Tibial nerve (tissue), 4 donors: ENCODE measurements around the gene SLC6A4. TPM values are rescaled to one million over a fixed set of nuclear protein-coding genes. Genes with fewer than 3 reads are reported as not detected.

Experiments used
- DNase-seq, 2 donors: peaks; one replicate each; pipeline ENCODE4 v3.0.0-alpha.2; 2019; ENCODE audit warnings: low spot score in 2 of 2
- H3K27ac ChIP-seq, 4 donors: fragments of 200-600 bp; sonication (generic) in 3 of 4; one replicate each; pipeline ENCODE4 v1.5.1; 2017 to 2019; ENCODE audit warnings: mild to moderate bottlenecking in 1 of 4
- H3K27me3 ChIP-seq, 2 donors: fragments of 200-600 bp; sonication (generic) in 1 of 2; one replicate each; pipeline versions ENCODE4 v1.5.1 to v1.6.0; 2017 to 2019
- H3K36me3 ChIP-seq, 3 donors: fragments of 200-600 bp; sonication (generic); one replicate each; pipeline ENCODE4 v1.5.1; 2018 to 2019
- H3K4me1 ChIP-seq, 4 donors: fragments of 200-600 bp; sonication (generic) in 3 of 4; one replicate each; pipeline ENCODE4 v1.5.1; 2017 to 2019
- H3K4me3 ChIP-seq, 4 donors: fragments of 200-600 bp; sonication (generic) in 3 of 4; one replicate each; pipeline ENCODE4 v1.5.1; 2017 to 2019; ENCODE audit warnings: mild to moderate bottlenecking in 1 of 4, moderate library complexity in 1 of 4
- H3K9me3 ChIP-seq, 4 donors: fragments of 200-600 bp; sonication (generic) in 3 of 4; one replicate each; pipeline ENCODE4 v1.5.1; 2017 to 2019
- EP300 ChIP-seq, 2 donors: sonication (generic); formaldehyde crosslinking; IDR thresholded peaks; one replicate each; pipeline ENCODE4 v1.6.1; 2017; ENCODE audit warnings: antibody characterized with exemption in 2 of 2, mild to moderate bottlenecking in 1 of 2
- POLR2A ChIP-seq, 2 donors: fragments of 450-650 bp; IDR thresholded peaks; one replicate each; pipeline ENCODE4 v1.6.1; 2017; ENCODE audit warnings: antibody characterized with exemption in 2 of 2, mild to moderate bottlenecking in 2 of 2, moderate library complexity in 2 of 2
- WGBS, 2 donors: methylation state at CpG; one replicate each; pipeline ENCODE4 v1.1.5; 2018; 5-methylcytosine and 5-hydroxymethylcytosine counted together
- total RNA-seq, 4 donors: library from RNA; depleted of rRNA; stranded (reverse); fragments of >200 nt; gene quantifications; one replicate each; pipeline ENCODE4 v1.1.0, GENCODE V29; 2016
- TF ChIP-seq, protein P1 (sequence below), 5 experiments: fragments of 200-600 bp in 3 of 5; fragments of 450-650 bp in 2 of 5; sonication (generic) in 3 of 5; IDR thresholded peaks; one replicate each; pipeline ENCODE4 v1.5.1; 2016 to 2019; ENCODE audit warnings: antibody characterized with exemption in 5 of 5, mild to moderate bottlenecking in 3 of 5, moderate library complexity in 2 of 5

The SLC6A4 gene
- total RNA-seq, 4 donors from 2014 or later, result under 0.01 to 4.0 (median 2.5) TPM

DNA sequence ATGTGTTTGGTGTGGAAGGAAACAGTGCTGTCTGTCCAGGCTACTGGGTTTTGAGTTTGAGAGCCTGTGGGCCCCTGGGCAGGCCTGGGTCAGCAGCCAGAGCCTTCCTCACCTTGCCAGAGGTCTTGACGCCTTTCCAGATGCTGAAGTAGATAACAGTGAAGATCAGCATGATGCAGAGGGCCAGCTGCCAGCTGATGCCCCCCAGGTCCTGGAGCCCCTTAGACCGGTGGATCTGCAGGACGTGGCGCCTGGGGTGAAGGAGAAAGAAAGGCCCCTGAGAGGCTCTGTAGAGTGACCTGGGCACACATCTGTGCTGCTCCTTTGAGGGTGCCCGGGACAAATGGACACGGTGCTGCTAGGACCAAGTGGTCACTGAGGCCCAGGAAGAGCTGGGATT is 18.4 kb downstream of the SLC6A4 start:
- no peak for DNase-seq
- no peak overlapping the region for H3K27ac ChIP-seq
- H3K4me3 ChIP-seq, result no peak overlapping the region
- no peaks in the 10 kb centered on the region for H3K27me3 ChIP-seq
- TF ChIP-seq EP300 (IDR thresholded peaks at IDR 0.05), result no peak
- TF ChIP-seq, protein P1, sequence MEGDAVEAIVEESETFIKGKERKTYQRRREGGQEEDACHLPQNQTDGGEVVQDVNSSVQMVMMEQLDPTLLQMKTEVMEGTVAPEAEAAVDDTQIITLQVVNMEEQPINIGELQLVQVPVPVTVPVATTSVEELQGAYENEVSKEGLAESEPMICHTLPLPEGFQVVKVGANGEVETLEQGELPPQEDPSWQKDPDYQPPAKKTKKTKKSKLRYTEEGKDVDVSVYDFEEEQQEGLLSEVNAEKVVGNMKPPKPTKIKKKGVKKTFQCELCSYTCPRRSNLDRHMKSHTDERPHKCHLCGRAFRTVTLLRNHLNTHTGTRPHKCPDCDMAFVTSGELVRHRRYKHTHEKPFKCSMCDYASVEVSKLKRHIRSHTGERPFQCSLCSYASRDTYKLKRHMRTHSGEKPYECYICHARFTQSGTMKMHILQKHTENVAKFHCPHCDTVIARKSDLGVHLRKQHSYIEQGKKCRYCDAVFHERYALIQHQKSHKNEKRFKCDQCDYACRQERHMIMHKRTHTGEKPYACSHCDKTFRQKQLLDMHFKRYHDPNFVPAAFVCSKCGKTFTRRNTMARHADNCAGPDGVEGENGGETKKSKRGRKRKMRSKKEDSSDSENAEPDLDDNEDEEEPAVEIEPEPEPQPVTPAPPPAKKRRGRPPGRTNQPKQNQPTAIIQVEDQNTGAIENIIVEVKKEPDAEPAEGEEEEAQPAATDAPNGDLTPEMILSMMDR (IDR thresholded peaks at IDR 0.05), result no peak
- TF ChIP-seq POLR2A (IDR thresholded peaks at IDR 0.05), result no peak
- H3K4me1 ChIP-seq, result no peaks in the 10 kb centered on the region
- no peaks in the 10 kb centered on the region for H3K36me3 ChIP-seq
- H3K9me3 ChIP-seq, result no peaks in the 10 kb centered on the region
- WGBS, 2 donors, result 92 to 94% methylated on average over 6 of the region's 6 CpGs

DNA sequence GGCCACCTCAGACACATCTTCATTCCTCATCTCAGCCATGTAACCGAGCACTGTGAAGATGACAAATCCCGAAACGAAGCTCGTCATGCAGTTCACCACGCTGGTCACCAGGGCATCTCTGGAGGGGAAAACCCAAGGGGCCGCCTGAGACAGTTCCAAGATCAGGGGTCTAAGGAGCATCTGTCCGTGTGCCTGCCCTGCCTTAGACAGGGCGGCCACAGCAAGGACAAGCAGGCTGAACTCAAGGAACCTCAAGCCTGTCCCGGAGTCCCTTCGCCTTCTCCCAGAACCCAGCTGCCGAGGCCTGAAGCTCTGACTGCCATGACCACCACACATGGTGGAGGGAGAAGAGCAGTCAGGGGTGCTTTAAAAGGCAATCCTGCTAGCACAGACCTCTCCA is 22.7 kb downstream of the SLC6A4 start:
- no peak for DNase-seq
- Histone ChIP-seq H3K4me1 (no peaks in the 10 kb centered on the region), H3K27me3 (no peaks in the 10 kb centered on the region), H3K27ac (no peak overlapping the region), H3K4me3 (no peak overlapping the region), H3K36me3 (no peaks in the 10 kb centered on the region), H3K9me3 (no peaks in the 10 kb centered on the region)
- WGBS, 2 donors, result 92% methylated on average over 8 to 11 of the region's 11 CpGs
- TF ChIP-seq, protein P1 (IDR thresholded peaks at IDR 0.05), result no peak
- TF ChIP-seq POLR2A (IDR thresholded peaks at IDR 0.05), result no peak
- no peak for TF ChIP-seq EP300 (IDR thresholded peaks at IDR 0.05)

DNA sequence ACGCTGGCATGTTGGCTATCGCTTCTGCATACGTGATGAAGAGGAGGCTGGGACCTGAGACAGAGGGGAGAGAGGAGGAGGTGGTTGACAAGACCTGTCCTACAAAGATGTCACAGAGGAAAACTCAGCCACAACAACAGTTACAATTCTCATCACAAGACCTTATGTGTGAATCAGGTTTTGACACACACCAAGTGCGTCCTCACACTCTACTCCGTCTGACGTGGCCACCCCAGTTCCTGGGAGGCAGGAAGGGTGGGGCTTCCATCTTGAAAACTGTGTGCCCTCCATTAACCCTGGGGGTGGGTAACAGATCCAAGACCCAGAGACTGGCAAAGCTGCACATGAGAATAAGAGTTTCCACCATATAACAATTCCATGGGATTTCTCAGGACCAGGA is 24.1 kb downstream of the SLC6A4 start:
- no peaks in the 10 kb centered on the region for H3K4me1 ChIP-seq
- no peak for DNase-seq
- H3K27ac ChIP-seq, result no peak overlapping the region
- H3K9me3 ChIP-seq, result no peaks in the 10 kb centered on the region
- H3K4me3 ChIP-seq, result no peak overlapping the region
- H3K27me3 ChIP-seq, result no peaks in the 10 kb centered on the region
- no peak for TF ChIP-seq EP300 (IDR thresholded peaks at IDR 0.05)
- TF ChIP-seq POLR2A (IDR thresholded peaks at IDR 0.05), result no peak
- TF ChIP-seq, protein P1 (IDR thresholded peaks at IDR 0.05), result no peak
- WGBS, 2 donors, result 78 to 87% methylated on average over 6 of the region's 6 CpGs
- H3K36me3 ChIP-seq, result no peaks in the 10 kb centered on the region

DNA sequence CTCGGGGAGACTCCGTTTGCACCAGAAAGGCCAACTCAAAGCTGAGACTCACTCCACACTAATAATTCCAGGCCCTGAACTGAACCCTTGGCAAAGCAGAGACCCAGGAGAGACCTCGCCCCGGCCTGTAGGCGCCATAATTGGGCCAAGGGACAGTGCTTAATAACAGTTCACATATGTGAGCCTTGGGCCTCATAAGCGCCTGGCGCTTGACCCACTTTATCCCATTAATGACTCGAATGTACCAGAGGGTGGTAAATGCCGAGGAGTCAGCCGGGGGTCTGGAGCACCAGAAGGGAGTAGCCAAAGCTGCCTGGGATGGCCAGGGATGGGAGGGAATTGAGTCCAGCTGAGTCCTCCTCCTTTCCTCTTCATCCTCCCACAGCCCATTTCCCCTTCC is 24.6 kb downstream of the SLC6A4 start:
- Histone ChIP-seq H3K4me1 (no peaks in the 10 kb centered on the region), H3K36me3 (no peaks in the 10 kb centered on the region), H3K27me3 (no peaks in the 10 kb centered on the region), H3K4me3 (no peak overlapping the region), H3K9me3 (no peaks in the 10 kb centered on the region), H3K27ac (no peak overlapping the region)
- TF ChIP-seq, protein P1 (IDR thresholded peaks at IDR 0.05), result no peak
- TF ChIP-seq POLR2A (IDR thresholded peaks at IDR 0.05), result no peak
- TF ChIP-seq EP300 (IDR thresholded peaks at IDR 0.05), result no peak
- no peak for DNase-seq
- 80 to 91% methylated on average over 10 of the region's 10 CpGs for WGBS, 2 donors

DNA sequence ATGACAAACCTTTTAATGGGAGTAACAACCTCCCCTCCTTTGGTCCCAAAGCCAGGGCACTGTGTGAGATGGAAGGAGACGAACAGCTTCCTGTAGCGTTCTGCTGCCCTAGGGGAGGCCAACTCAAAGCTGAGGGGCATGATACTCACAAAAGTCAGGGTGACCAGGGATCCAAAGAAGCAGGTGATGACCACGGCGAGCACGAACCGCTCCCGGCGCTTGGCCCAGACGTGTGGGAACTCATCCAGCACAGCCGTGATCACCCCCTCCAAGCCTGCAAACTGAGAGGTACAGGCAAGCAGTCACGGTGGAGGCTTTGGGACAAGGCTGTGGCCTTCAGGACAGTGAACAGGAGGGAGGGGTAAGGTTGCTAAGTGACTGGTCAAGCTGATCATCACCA is 25.1 kb downstream of the SLC6A4 start:
- no peaks in the 10 kb centered on the region for H3K9me3 ChIP-seq
- H3K27me3 ChIP-seq, result no peaks in the 10 kb centered on the region
- TF ChIP-seq, protein P1 (IDR thresholded peaks at IDR 0.05), result no peak
- TF ChIP-seq EP300 (IDR thresholded peaks at IDR 0.05) (no peak), POLR2A (IDR thresholded peaks at IDR 0.05) (no peak)
- no peak overlapping the region for H3K27ac ChIP-seq
- 82 to 88% methylated on average over 9 to 11 of the region's 11 CpGs for WGBS, 2 donors
- no peaks in the 10 kb centered on the region for H3K36me3 ChIP-seq
- DNase-seq, result no peak
- H3K4me3 ChIP-seq, result no peak overlapping the region
- H3K4me1 ChIP-seq, result no peaks in the 10 kb centered on the region
